GM10248 (cell line): ENCODE data around the gene NIPBL.

Experiments used
- CTCF ChIA-PET: fragments of 300-600 bp; sonication (Branson Sonifier 250); formaldehyde crosslinking; extraction: SDS; loops from one replicate; lab custom pipeline; 2021; ENCODE audit warnings: antibody characterized with exemption; lab: Yijun Ruan, JAX
- POLR2A ChIA-PET: fragments of 350-650 bp; sonication (Branson Sonifier 250); formaldehyde crosslinking; extraction: SDS; loops from one replicate; lab custom pipeline; 2020; ENCODE audit warnings: antibody characterized with exemption; lab: Yijun Ruan, JAX
- DNase-seq: peaks from one replicate; pipeline ENCODE4 v3.0.0; 2012; ENCODE audit errors: extremely low spot score
- TF ChIP-seq, protein P1 (sequence below): IDR thresholded peaks from 2 replicates; pipeline ENCODE4 v1.5.1; 2012; ENCODE audit warnings: mild to moderate bottlenecking, low read depth; ENCODE audit errors: extremely low read depth, missing control alignments, control extremely low read depth

Gene NIPBL

DNA sequence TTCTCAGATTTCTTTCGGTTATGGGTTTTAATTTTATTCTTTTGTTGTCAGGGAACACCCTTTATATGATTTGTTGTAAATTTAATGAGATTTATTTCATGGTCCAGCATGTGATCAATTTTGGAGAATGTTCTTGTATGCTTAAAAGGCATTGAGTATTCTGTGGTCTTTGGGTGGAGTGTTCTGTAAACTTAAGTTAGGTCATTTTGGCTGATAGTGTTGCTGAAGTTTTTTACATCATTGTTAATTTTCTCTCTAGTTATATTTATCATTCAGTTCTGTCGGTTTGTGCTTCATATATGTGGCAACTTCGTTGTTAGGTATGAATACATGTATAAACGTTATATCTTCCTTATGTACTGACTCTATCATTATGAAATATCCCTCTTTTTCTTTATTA, 55.5 kb downstream of the NIPBL start:
- DNase-seq, result no peak
- ChIA-PET POLR2A (interaction anchor here (0.7 kb wide), 1 partner anchor 46 kb away, joined by 3 read pairs; no protein-coding TSS in a partner anchor), CTCF (interaction anchor here (1.1 kb wide), 1 partner anchor 10 kb away, joined by 3 read pairs; no protein-coding TSS in a partner anchor)
- TF ChIP-seq, protein P1, sequence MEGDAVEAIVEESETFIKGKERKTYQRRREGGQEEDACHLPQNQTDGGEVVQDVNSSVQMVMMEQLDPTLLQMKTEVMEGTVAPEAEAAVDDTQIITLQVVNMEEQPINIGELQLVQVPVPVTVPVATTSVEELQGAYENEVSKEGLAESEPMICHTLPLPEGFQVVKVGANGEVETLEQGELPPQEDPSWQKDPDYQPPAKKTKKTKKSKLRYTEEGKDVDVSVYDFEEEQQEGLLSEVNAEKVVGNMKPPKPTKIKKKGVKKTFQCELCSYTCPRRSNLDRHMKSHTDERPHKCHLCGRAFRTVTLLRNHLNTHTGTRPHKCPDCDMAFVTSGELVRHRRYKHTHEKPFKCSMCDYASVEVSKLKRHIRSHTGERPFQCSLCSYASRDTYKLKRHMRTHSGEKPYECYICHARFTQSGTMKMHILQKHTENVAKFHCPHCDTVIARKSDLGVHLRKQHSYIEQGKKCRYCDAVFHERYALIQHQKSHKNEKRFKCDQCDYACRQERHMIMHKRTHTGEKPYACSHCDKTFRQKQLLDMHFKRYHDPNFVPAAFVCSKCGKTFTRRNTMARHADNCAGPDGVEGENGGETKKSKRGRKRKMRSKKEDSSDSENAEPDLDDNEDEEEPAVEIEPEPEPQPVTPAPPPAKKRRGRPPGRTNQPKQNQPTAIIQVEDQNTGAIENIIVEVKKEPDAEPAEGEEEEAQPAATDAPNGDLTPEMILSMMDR, result no peak

DNA sequence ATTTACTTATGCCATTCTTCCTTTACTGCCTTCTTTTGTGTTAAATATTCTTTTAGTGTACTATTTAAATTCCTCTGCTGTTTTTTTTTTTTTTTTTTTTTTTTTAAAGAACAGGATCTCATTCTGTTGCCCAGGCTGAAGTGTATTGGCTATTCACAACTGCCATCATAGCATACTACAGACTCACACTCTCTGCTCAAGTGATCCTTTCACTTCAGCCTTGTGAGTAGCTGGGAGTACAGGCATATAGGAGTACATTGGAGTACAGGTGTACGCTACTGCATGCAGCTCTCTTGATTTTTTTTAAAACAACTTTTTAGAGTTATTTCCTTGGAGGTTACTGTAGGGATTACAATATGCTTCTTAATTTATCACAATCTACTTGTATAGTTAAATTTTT, 56.1 kb downstream of the NIPBL start:
- ChIA-PET POLR2A (no interaction called here), CTCF (interaction anchor here (1.1 kb wide), 1 partner anchor 9 kb away, joined by 3 read pairs; no protein-coding TSS in a partner anchor)
- DNase-seq, result no peak
- TF ChIP-seq, protein P1, result no peak

DNA sequence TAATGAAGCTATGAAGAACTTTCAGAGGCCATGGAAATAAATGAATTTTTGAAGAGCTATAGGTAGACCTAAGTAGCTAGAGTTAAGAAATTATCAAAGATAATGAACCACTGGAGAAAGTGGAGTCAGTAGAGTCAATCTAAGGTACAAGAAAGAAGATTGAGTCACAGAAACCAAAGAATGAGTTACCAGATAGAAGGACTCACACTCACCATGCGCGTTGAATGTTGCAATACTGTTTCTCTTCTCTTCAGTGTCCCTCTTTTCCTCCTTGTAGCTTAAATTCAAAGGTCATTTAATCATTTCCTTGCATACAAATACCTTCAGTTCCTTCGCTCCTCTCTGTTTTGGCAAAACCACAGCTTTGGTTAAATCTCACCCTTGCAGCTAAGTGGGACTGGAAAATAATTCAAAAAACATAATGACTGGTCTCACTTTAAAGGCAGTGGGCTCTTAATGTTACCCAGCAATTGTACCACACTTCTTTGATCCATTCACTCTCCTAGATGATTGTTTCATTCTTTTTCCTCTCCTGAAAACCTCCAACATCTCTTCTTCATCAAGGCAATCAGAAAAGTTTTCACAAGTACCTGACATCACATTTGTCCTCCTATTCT, 58.3 kb downstream of the NIPBL start:
- CTCF ChIA-PET, result interaction anchor here (0.9 to 1.4 kb wide), 5 partner anchors 10 to 71 kb away, joined by 3 to 7 read pairs (median 3); no protein-coding TSS in a partner anchor
- no peak for DNase-seq
- POLR2A ChIA-PET, result no interaction called here
- TF ChIP-seq, protein P1, result no peak

DNA sequence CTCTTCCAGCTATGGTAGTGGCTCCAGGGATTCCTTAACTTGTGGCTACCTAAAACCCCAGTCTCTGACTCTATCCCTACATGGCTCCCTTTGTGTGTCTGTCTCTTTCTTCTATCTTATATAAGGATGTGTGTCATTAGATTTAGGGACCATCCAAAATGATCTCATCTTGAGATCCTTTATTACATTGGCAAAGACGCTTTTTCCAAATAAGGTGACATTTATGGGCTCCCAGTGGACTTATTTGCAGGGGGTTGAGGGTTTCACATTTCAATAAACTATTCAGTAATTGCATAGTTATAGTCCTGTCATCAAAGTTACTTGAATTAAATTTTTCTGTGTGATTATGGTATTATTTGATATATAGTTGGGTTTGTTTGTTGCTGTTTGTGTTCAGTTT, 59.2 kb downstream of the NIPBL start:
- TF ChIP-seq, protein P1, result no peak
- no peak for DNase-seq
- CTCF ChIA-PET, result interaction anchor here (1.2 kb wide), 1 partner anchor 9 kb away, joined by 3 read pairs; no protein-coding TSS in a partner anchor
- POLR2A ChIA-PET, result no interaction called here

DNA sequence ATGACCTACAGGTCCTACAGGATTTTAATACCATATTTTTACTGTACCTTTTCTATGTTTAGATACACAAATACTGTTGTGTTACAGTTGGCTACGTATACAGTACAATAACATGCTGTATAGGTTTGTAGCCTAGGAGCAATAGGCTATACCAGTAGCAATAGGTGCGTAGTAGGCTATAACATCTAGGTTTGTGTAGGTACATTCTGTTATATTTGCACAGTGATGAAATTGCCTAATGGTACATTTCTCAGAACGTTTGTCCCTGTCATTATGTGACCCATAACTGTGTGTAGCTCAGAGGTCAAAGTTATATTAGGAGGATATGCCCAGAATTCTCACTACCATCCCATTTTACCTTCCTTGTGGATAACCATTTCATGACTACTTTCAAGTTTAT, 59.7 kb downstream of the NIPBL start:
- POLR2A ChIA-PET, result no interaction called here
- TF ChIP-seq, protein P1, result no peak
- CTCF ChIA-PET, result no interaction called here
- no peak for DNase-seq

DNA sequence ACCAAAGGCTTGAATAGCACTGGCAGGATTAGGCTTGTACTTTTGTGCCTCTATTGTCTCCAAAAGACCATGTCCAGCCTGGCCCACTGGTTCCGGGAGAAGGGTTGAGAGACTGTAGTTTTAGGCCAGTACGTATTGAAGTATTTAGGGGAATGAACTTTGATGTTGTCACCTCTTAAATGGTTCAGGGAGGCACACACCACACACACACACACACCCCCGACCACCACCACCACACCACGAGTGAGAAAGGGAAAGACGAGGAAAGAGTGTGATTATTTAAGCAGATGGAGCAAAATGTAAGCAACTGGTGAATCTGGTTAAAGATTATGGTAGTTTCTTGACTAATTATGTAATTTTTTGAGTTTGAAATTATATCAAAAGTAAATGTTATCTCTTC, 61.6 kb downstream of the NIPBL start:
- no peak for DNase-seq
- ChIA-PET CTCF (interaction anchor here (0.8 to 1.4 kb wide), 2 partner anchors 11 to 57 kb away, joined by 3 read pairs; no protein-coding TSS in a partner anchor), POLR2A (no interaction called here)
- TF ChIP-seq, protein P1, result no peak
